ENCODE data around the gene LIPG.

DNA sequence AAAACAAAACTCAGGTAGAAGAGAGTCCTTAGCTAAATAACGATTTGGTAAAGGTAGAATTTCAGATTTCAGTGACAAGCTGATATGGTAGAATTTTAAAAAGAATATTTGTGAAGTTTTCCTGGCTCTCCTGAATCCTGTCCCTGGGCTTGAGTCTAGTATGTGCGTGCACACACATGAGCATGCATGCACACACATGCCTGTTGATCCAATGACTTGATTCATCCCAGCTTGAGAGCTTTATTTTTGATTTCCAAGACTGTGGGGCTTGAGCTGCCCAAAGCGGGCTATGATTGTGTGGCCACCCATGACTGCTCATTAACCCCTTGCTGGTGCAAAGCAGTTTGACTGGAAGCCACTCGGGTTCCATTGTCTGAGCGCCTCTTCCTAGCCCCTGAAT is 9.0 kb downstream of the LIPG start:
- no peak for TF ChIP-seq CTCF (conservative IDR thresholded peaks at IDR 0.05; ENCODE audit: low read length)
- TF ChIP-seq EZH2phosphoT487 (IDR thresholded peaks at IDR 0.05; ENCODE audit: borderline replicate concordance) = no peak
